Esophagus muscularis mucosa (tissue), 4 donors: ENCODE data around the gene INTS7. TPM values are rescaled to one million over a fixed set of nuclear protein-coding genes. Genes with fewer than 3 reads are reported as not detected.

Experiments
- DNase-seq: peaks from one replicate; pipeline ENCODE4 v3.0.0-alpha.2; 2017; ENCODE audit errors: extremely low spot score
- H3K27ac ChIP-seq, 4 donors: fragments of 200-600 bp; sonication (generic); replicated peaks in 1 of 4; 1 replicate in 3 of 4; 2 replicates in 1 of 4; pipeline ENCODE4 v1.5.1; 2016 to 2019; ENCODE audit warnings: mild to moderate bottlenecking in 1 of 4
- H3K27me3 ChIP-seq, 4 donors: fragments of 200-600 bp; sonication (generic); one replicate each; pipeline versions ENCODE4 v1.5.1 to v1.6.0; 2016 to 2019
- H3K36me3 ChIP-seq, 4 donors: fragments of 200-600 bp; sonication (generic); one replicate each; pipeline ENCODE4 v1.5.1; 2016 to 2019
- H3K4me1 ChIP-seq, 4 donors: fragments of 200-600 bp; sonication (generic); one replicate each; pipeline ENCODE4 v1.5.1; 2016 to 2019
- H3K4me3 ChIP-seq, 4 donors: fragments of 200-600 bp; sonication (generic); 1 replicate in 2 of 4; 2 replicates in 2 of 4; pipeline ENCODE4 v1.5.1; 2016 to 2019; ENCODE audit warnings: mild to moderate bottlenecking in 4 of 4, moderate library complexity in 1 of 4
- H3K9me3 ChIP-seq, 4 donors: fragments of 200-600 bp; sonication (generic); 1 replicate in 3 of 4; 2 replicates in 1 of 4; pipeline ENCODE4 v1.5.1; 2016 to 2019
- EP300 ChIP-seq: sonication (generic); formaldehyde crosslinking; IDR thresholded peaks from one replicate; pipeline ENCODE4 v1.6.1; 2017; ENCODE audit warnings: antibody characterized with exemption
- POLR2A ChIP-seq: fragments of 450-650 bp; IDR thresholded peaks from one replicate; pipeline ENCODE4 v1.6.1; 2017; ENCODE audit warnings: antibody characterized with exemption, moderate library complexity, mild to moderate bottlenecking, low read depth
- POLR2AphosphoS5 ChIP-seq, 2 donors: sonication (generic); formaldehyde crosslinking; IDR thresholded peaks; one replicate each; pipeline ENCODE4 v1.6.1; 2017; ENCODE audit warnings: antibody characterized with exemption in 2 of 2
- WGBS: methylation state at CpG from one replicate; pipeline ENCODE4 v1.1.5; 2018; 5-methylcytosine and 5-hydroxymethylcytosine counted together
- intact Hi-C: fragments of 100-400 bp; cut with DNase I; formaldehyde crosslinking; loops from one replicate; pipeline ENCODE4 v1.15.1; 2023
- total RNA-seq, 4 donors: library from RNA; depleted of rRNA; stranded (reverse); fragments of >200 nt; gene quantifications; one replicate each; pipeline versions ENCODE4 v1.1.0 to v1.2.1, GENCODE V29; 2016
- TF ChIP-seq, protein P1 (sequence below), 3 experiments: fragments of 200-600 bp in 2 of 3; fragments of 450-650 bp in 1 of 3; sonication (generic) in 2 of 3; IDR thresholded peaks; one replicate each; pipeline ENCODE4 v1.5.1; 2017 to 2019; ENCODE audit warnings: antibody characterized with exemption in 3 of 3, mild to moderate bottlenecking in 2 of 3, moderate library complexity in 1 of 3

Gene INTS7
- total RNA-seq, 4 donors from 2014 or later = 6.0 to 15.4 (median 11.0) TPM

DNA sequence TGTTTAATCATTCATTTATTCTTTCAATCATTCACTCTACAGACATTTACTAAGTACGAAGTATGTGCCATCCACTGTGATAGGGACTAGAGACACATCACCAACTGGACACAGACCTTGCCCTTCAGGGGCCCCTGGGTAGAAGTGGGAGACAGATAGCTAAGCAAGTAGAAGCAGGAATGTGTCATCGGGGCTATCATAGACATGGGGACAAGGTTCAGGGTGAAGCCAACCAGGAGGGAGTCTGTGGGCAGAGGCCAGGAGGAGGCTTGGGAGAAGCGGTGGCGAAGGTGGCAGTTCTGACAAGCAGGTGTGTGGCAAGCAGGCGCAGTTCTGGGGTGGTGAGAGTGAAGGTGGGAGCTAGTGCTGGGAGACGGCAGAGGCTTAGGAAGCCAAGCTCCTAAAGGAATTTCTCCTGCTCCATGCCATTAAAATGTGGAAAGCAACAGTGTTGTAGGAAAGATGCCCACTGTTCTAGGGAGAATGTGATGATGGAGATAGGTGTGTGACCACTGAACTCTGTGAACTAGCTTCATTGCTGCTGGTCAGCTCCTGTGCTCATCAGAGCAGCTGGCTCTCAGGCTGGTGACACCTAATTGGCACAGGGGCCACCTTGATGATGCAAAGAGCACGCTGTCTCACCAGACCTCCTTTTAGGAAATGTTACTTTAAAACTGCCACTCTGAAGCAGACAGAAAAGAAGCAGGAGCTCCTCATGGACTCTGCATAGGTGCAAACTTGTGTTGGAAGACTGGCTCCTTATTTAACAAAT, 125.1 kb downstream of the INTS7 start:
- intact Hi-C loops = no loop called here
- DNase-seq = no peak
- WGBS = 80% methylated on average over 7 of the region's 7 CpGs
- TF ChIP-seq POLR2AphosphoS5 (IDR thresholded peaks at IDR 0.05) (no peak), POLR2A (no peak), EP300 (no peak)
- TF ChIP-seq, protein P1, sequence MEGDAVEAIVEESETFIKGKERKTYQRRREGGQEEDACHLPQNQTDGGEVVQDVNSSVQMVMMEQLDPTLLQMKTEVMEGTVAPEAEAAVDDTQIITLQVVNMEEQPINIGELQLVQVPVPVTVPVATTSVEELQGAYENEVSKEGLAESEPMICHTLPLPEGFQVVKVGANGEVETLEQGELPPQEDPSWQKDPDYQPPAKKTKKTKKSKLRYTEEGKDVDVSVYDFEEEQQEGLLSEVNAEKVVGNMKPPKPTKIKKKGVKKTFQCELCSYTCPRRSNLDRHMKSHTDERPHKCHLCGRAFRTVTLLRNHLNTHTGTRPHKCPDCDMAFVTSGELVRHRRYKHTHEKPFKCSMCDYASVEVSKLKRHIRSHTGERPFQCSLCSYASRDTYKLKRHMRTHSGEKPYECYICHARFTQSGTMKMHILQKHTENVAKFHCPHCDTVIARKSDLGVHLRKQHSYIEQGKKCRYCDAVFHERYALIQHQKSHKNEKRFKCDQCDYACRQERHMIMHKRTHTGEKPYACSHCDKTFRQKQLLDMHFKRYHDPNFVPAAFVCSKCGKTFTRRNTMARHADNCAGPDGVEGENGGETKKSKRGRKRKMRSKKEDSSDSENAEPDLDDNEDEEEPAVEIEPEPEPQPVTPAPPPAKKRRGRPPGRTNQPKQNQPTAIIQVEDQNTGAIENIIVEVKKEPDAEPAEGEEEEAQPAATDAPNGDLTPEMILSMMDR (IDR thresholded peaks at IDR 0.05) = no peak
- Histone ChIP-seq H3K27me3 (peaks cover 0 to 3% (median 0%) of the 10 kb centered on the region in 4 donors), H3K4me3 (no peak overlapping the region), H3K9me3 (no peaks in the 10 kb centered on the region), H3K36me3 (no peaks in the 10 kb centered on the region), H3K27ac (no peak overlapping the region), H3K4me1 (peaks cover 0 to 4% (median 0%) of the 10 kb centered on the region in 4 donors)

DNA sequence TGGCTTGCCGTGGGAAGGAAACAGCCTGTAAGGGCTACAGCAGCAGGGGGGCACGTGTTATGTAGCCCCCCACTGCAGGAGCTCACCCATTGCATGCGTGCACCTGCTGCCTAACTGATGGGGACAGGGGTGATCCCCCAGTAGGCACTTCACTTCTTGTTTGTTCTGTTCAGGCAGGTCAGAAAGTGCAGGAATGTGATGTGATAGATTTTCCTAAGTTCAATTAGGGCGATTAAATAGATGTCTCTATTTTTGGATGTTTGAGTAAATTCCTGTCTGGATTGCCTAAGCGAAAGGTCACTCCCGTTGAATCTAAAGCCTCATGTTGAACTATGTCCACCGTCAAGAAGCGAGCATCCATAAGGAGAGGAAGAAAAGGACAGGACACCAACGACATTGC, 126.0 kb downstream of the INTS7 start:
- WGBS = 70% methylated on average over 9 of the region's 9 CpGs
- no peak for TF ChIP-seq EP300
- TF ChIP-seq POLR2AphosphoS5 (IDR thresholded peaks at IDR 0.05) = no peak
- TF ChIP-seq, protein P1 (IDR thresholded peaks at IDR 0.05) = no peak
- no peak for TF ChIP-seq POLR2A
- H3K27ac ChIP-seq = no peak overlapping the region
- H3K4me3 ChIP-seq = no peak overlapping the region
- H3K36me3 ChIP-seq = no peaks in the 10 kb centered on the region
- intact Hi-C loops = no loop called here
- H3K4me1 ChIP-seq = peaks cover 0 to 4% (median 0%) of the 10 kb centered on the region in 4 donors
- no peaks in the 10 kb centered on the region for H3K9me3 ChIP-seq
- H3K27me3 ChIP-seq = peaks cover 0 to 3% (median 0%) of the 10 kb centered on the region in 4 donors
- DNase-seq = no peak

DNA sequence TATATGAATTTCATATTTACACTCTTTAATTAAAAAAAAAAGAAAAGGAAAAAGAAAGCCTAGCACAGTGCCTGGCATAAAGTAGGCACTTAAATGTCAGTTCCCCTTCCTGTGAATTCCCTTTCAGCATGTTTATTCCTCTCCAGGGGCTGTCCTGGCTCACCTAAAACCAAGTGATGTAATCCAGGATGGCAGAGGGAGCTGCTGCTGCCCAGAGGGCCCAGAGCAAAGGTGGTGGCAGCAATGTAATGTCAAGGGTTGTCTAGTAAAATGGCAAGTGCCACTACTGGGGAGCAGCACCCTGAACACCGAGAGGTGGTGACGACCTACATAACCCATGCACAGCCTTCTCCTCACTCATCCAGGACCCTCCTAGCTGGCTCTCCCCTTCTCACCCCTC, 126.4 kb downstream of the INTS7 start:
- 71% methylated on average over 1 of the region's 2 CpGs for WGBS
- H3K4me3 ChIP-seq = no peak overlapping the region
- H3K36me3 ChIP-seq = no peaks in the 10 kb centered on the region
- peaks cover 0 to 4% (median 0%) of the 10 kb centered on the region in 4 donors for H3K4me1 ChIP-seq
- H3K9me3 ChIP-seq = no peaks in the 10 kb centered on the region
- intact Hi-C loops = no loop called here
- DNase-seq = no peak
- H3K27ac ChIP-seq = no peak overlapping the region
- TF ChIP-seq POLR2A (no peak), EP300 (no peak), POLR2AphosphoS5 (IDR thresholded peaks at IDR 0.05) (no peak)
- TF ChIP-seq, protein P1 (IDR thresholded peaks at IDR 0.05) = no peak
- peaks cover 0 to 3% (median 0%) of the 10 kb centered on the region in 4 donors for H3K27me3 ChIP-seq

DNA sequence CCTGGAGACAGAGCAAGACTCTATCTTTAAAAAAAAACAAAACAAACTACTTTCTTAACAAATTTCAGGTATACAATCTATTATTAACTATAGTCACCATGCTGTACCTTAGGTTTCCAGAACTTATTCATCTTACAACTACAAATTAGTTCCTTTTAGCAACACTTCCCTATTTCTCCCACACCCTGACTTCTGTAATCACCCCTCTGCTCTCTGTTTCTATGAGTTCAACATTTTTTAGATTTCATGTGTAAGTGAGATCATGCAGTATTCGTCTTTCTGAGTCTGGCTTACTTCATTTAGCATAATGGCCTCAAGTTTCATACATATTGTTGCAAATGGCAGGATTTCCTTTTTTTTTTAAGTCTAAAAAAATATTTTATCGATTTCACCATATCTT, 126.9 kb downstream of the INTS7 start:
- Histone ChIP-seq H3K4me3 (no peak overlapping the region), H3K9me3 (no peaks in the 10 kb centered on the region), H3K4me1 (peaks cover 0 to 4% (median 0%) of the 10 kb centered on the region in 4 donors), H3K27me3 (peaks cover 0 to 3% (median 0%) of the 10 kb centered on the region in 4 donors), H3K36me3 (no peaks in the 10 kb centered on the region), H3K27ac (no peak overlapping the region)
- intact Hi-C loops = no loop called here
- 53% methylated on average over 2 of the region's 2 CpGs for WGBS
- TF ChIP-seq POLR2AphosphoS5 (IDR thresholded peaks at IDR 0.05) (no peak), EP300 (no peak), POLR2A (no peak)
- TF ChIP-seq, protein P1 (IDR thresholded peaks at IDR 0.05) = no peak
- DNase-seq = no peak
